Measurements from ENCODE around the gene BCCIP. TPM values are rescaled to one million over a fixed set of nuclear protein-coding genes. Genes with fewer than 3 reads are reported as not detected.

BCCIP gene
- total RNA-seq (72.5 TPM), polyA plus RNA-seq (74.3 TPM)
- long read RNA-seq, donor 1, partial matches to known transcripts = 0 of 6 reads
- long read RNA-seq, donor 1, other reads (novel, unspliced or antisense) = 0 of 6 reads
- long read RNA-seq, donor 2 = 0 reads
- long read RNA-seq, donor 3, transcript BCCIP-201 (7 exons, 1,236 nt) = minor isoform, 18 of 84 reads
- long read RNA-seq, donor 3, transcript BCCIP-202 (7 exons, 2,337 nt) = minor isoform, 9 of 84 reads
- long read RNA-seq, donor 3, transcript BCCIP-203 (8 exons, 1,433 nt) = major isoform, 31 of 84 reads
- long read RNA-seq, donor 3, partial matches to known transcripts = 25 of 84 reads
- long read RNA-seq, donor 3, other reads (novel, unspliced or antisense) = 0 of 84 reads
- long read RNA-seq, donor 4, transcript BCCIP-202 (7 exons, 2,337 nt) = major isoform, 6 of 15 reads
- long read RNA-seq, donor 4, transcript BCCIP-201 (7 exons, 1,236 nt) = minor isoform, 5 of 15 reads
- long read RNA-seq, donor 4, partial matches to known transcripts = 0 of 15 reads
- long read RNA-seq, donor 4, other reads (novel, unspliced or antisense) = 0 of 15 reads
- long read RNA-seq, donor 5, transcript BCCIP-202 (7 exons, 2,337 nt) = minor isoform, 12 of 96 reads
- long read RNA-seq, donor 5, transcript BCCIP-203 (8 exons, 1,433 nt) = major isoform, 15 of 96 reads
- long read RNA-seq, donor 5, transcript BCCIP-201 (7 exons, 1,236 nt) = minor isoform, 14 of 96 reads
- long read RNA-seq, donor 5, partial matches to known transcripts = 54 of 96 reads
- long read RNA-seq, donor 5, other reads (novel, unspliced or antisense) = 0 of 96 reads
- long read RNA-seq, donor 6, transcript BCCIP-202 (7 exons, 2,337 nt) = major isoform, 13 of 46 reads
- long read RNA-seq, donor 6, transcript BCCIP-203 (8 exons, 1,433 nt) = minor isoform, 12 of 46 reads
- long read RNA-seq, donor 6, transcript BCCIP-201 (7 exons, 1,236 nt) = major isoform, 13 of 46 reads
- long read RNA-seq, donor 6, partial matches to known transcripts = 8 of 46 reads
- long read RNA-seq, donor 6, other reads (novel, unspliced or antisense) = 0 of 46 reads
- long read RNA-seq, donor 7, transcript BCCIP-202 (7 exons, 2,337 nt) = minor isoform, 9 of 56 reads
- long read RNA-seq, donor 7, transcript BCCIP-203 (8 exons, 1,433 nt) = minor isoform, 7 of 56 reads
- long read RNA-seq, donor 7, transcript BCCIP-201 (7 exons, 1,236 nt) = major isoform, 23 of 56 reads
- long read RNA-seq, donor 7, partial matches to known transcripts = 6 of 56 reads
- long read RNA-seq, donor 7, other reads (novel, unspliced or antisense) = 11 of 56 reads
- long read RNA-seq, donor 8, transcript BCCIP-203 (8 exons, 1,433 nt) = minor isoform, 5 of 13 reads
- long read RNA-seq, donor 8, transcript BCCIP-201 (7 exons, 1,236 nt) = major isoform, 7 of 13 reads
- long read RNA-seq, donor 8, partial matches to known transcripts = 0 of 13 reads
- long read RNA-seq, donor 8, other reads (novel, unspliced or antisense) = 0 of 13 reads
- long read RNA-seq, donor 9, transcript BCCIP-201 (7 exons, 1,236 nt) = minor isoform, 7 of 40 reads
- long read RNA-seq, donor 9, transcript BCCIP-203 (8 exons, 1,433 nt) = major isoform, 16 of 40 reads
- long read RNA-seq, donor 9, transcript BCCIP-202 (7 exons, 2,337 nt) = minor isoform, 7 of 40 reads
- long read RNA-seq, donor 9, partial matches to known transcripts = 10 of 40 reads
- long read RNA-seq, donor 9, other reads (novel, unspliced or antisense) = 0 of 40 reads
- long read RNA-seq, donor 10, partial matches to known transcripts = 0 of 11 reads
- long read RNA-seq, donor 10, other reads (novel, unspliced or antisense) = 0 of 11 reads

DNA sequence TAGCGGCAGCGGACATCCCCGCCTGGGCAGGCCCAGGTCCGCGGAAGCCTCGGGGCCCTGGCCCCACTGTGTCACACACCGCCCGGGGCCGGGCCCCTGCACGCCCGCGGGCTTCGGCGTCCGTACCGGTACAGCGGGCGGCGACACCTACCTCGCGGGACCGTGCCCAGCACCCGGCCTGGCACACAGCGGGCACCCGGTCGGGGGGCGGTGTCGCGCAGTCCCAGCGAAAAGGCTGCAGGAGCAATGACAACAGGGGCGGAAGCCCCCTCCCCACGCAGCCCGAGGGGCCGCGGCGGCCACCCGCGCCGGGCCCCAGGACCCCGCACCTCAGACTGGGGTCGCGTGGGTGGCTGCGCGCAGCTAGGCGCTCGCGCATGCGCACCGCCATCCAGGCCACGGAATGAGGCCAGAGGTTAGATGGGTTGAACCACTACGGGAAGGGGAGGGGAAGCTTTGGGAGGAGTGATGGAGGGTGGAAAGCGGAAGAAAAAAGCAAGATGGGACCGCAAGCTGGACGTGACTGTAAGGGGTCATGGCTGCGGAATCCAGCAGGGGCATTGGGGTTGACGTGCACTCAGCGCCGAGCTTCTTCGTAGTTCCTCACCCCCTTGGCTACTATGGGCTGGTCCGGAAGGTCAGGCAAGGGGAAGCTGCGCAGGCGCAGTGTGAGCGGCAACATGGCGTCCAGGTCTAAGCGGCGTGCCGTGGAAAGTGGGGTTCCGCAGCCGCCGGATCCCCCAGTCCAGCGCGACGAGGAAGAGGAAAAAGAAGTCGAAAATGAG lies at the start of gene BCCIP, which contains the start of gene UROS:
Gene BCCIP (plus strand): TSS at position 669 of the 785 bp plus-strand sequence. CDS start 12 bp downstream, at position 681.
Gene UROS (minus strand): TSS at position 381 of the 785 bp plus-strand sequence. CDS start 6,759 bp downstream, outside the sequence.
- DNase-seq (ENCODE audit: low read depth in 6 of 9, low spot score in 9 of 9) = peak; percentile 82 to 96 (median 91)

GRCh38 chr10:125773687-125774543 lies 49.4 kb upstream of the BCCIP start:
- Histone ChIP-seq H3K27ac (ENCODE audit: low read depth in 1 of 2, low read length in 1 of 2) (no peak overlapping the region), H3K27me3 (ENCODE audit: control insufficient read depth in 2 of 2, insufficient read depth in 1 of 2, low read length in 1 of 2) (peaks cover 0 to 7% of the 10 kb centered on the region in 2 donors), H3K4me3 (ENCODE audit: low read length in 2 of 2) (no peak overlapping the region), H3K4me1 (ENCODE audit: control insufficient read depth in 2 of 2, insufficient read depth in 2 of 2, low read length in 2 of 2) (no peaks in the 10 kb centered on the region), H3K36me3 (ENCODE audit: control insufficient read depth in 2 of 2, insufficient read depth in 2 of 2, low read length in 1 of 2) (peaks cover 0 to 5% of the 10 kb centered on the region in 2 donors), H3K9me3 (ENCODE audit: control insufficient read depth in 2 of 2, insufficient read depth in 1 of 2, low read length in 1 of 2) (no peaks in the 10 kb centered on the region)
- WGBS = 87% methylated on average over 75 of the region's 75 CpGs
- DNase-seq (ENCODE audit: low read depth in 6 of 9, low spot score in 9 of 9) = no peak

More for the DNA sequence above, at the start of gene BCCIP, which contains the start of gene UROS:
- H3K4me1 ChIP-seq (ENCODE audit: control insufficient read depth in 2 of 2, insufficient read depth in 2 of 2, low read length in 2 of 2) = peaks cover 0 to 14% of the 10 kb centered on the region in 2 donors
- peak within 1 kb of the TSS; percentile 68 to 91 for H3K27ac ChIP-seq (ENCODE audit: low read depth in 1 of 2, low read length in 1 of 2)
- peak within 1 kb of the TSS; percentile 65 to 81 for H3K4me3 ChIP-seq (ENCODE audit: low read length in 2 of 2)
- peaks cover 3 to 17% of the 10 kb centered on the region in 2 donors for H3K36me3 ChIP-seq (ENCODE audit: control insufficient read depth in 2 of 2, insufficient read depth in 2 of 2, low read length in 1 of 2)
- H3K9me3 ChIP-seq (ENCODE audit: control insufficient read depth in 2 of 2, insufficient read depth in 1 of 2, low read length in 1 of 2) = no peaks in the 10 kb centered on the region
- WGBS = under 1% methylated on average over 74 of the region's 74 CpGs
- no peaks in the 10 kb centered on the region for H3K27me3 ChIP-seq (ENCODE audit: control insufficient read depth in 2 of 2, insufficient read depth in 1 of 2, low read length in 1 of 2)

DNA sequence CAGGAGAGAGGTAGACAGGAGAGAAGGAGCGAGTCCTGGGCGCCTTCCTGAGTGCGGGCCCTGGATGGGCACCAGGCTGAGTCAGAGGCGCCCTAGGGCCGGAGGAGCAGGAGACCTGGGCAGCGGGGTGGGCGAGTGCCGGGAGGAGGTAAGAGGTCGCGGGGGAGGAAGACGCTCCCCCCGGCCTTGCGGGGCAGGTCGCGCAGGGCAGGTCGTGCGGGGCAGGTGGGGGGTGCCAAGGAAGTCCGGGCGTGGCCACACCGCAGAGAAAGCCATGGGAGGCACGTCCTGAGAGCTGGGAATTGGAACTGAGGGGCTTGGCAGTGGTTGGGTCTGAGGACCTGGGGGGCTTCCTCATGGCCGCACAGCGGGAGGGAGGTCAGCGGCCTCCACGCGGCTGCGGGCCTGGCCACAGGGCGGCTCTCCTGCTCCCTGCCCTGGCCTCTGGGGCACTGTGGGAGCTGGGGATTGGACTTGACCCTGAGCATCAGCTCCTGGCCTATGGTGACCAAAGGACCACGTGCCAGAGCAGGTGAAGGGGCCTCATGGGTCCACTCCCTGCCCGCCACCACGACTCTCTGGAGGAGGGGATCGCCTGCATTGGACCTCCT lies 48.7 kb upstream of the BCCIP start:
- Histone ChIP-seq H3K27me3 (ENCODE audit: control insufficient read depth in 2 of 2, insufficient read depth in 1 of 2, low read length in 1 of 2) (peaks cover 0 to 7% of the 10 kb centered on the region in 2 donors), H3K4me1 (ENCODE audit: control insufficient read depth in 2 of 2, insufficient read depth in 2 of 2, low read length in 2 of 2) (no peaks in the 10 kb centered on the region), H3K4me3 (ENCODE audit: low read length in 2 of 2) (no peak overlapping the region), H3K9me3 (ENCODE audit: control insufficient read depth in 2 of 2, insufficient read depth in 1 of 2, low read length in 1 of 2) (no peaks in the 10 kb centered on the region), H3K27ac (ENCODE audit: low read depth in 1 of 2, low read length in 1 of 2) (no peak overlapping the region), H3K36me3 (ENCODE audit: control insufficient read depth in 2 of 2, insufficient read depth in 2 of 2, low read length in 1 of 2) (no peaks in the 10 kb centered on the region)
- WGBS = 94% methylated on average over 32 of the region's 32 CpGs
- DNase-seq (ENCODE audit: low read depth in 6 of 9, low spot score in 9 of 9) = no peak

DNA sequence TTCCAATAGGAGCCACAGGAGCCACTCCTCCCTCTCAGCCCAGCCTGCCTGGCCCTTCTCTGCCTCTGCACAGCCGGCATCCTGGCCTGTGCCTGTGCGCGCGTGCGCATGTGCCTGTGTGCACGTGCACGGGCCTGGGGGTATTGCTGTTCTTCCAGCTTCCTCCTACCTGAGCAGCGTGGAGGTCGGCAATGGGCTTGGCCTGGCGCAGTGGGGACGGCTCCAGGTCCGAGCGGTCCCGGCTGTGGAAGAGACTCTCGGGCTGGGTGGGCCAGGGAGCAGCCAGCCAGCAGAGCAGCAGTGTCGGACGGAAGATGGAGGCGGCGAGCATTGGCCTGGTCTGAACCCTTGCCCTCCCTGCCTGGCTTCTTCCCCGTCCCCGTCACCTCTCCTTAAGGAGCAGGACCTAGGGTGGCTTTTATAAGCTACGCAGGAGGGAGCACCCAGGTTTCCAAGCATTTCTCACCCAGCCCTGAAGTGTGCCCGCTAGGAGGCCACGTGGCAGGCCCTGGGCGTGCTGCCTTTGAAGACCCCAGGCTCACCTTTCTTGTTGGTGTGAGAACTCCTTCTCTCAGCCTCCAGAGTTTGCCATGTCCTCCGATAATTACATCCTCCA lies 47.7 kb upstream of the BCCIP start, which contains the start of gene MMP21:
Gene MMP21 (minus strand): TSS at position 331 of the 616 bp plus-strand sequence. CDS start 0 bp downstream, at position 331.
- DNase-seq (ENCODE audit: low read depth in 6 of 9, low spot score in 9 of 9) = no peak
- Histone ChIP-seq H3K9me3 (ENCODE audit: control insufficient read depth in 2 of 2, insufficient read depth in 1 of 2, low read length in 1 of 2) (no peaks in the 10 kb centered on the region), H3K36me3 (ENCODE audit: control insufficient read depth in 2 of 2, insufficient read depth in 2 of 2, low read length in 1 of 2) (no peaks in the 10 kb centered on the region), H3K27me3 (ENCODE audit: control insufficient read depth in 2 of 2, insufficient read depth in 1 of 2, low read length in 1 of 2) (peaks cover 0 to 7% of the 10 kb centered on the region in 2 donors), H3K4me1 (ENCODE audit: control insufficient read depth in 2 of 2, insufficient read depth in 2 of 2, low read length in 2 of 2) (no peaks in the 10 kb centered on the region), H3K4me3 (ENCODE audit: low read length in 2 of 2) (no peak within 1 kb of the TSS), H3K27ac (ENCODE audit: low read depth in 1 of 2, low read length in 1 of 2) (no peak within 1 kb of the TSS)
- WGBS = 97% methylated on average over 26 of the region's 26 CpGs

DNA sequence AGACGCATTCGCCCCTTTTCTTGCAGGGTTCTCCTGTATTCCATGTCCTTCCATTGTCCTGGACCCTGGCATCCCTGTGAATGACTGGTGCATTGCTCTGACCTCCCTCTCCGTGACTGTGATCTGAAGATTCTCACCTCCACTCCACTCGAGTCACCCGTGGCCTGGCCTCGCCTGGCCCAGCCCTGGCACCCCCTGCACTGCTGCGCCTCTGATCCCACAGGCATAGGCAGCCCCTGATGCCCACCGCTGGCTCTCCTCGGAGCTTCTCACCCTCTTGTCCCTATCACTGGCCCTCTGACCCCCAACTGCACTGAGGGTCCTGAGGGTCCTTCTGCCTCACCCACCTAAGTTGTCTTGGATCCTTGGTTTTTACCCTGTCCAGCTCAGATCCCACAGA lies 45.5 kb upstream of the BCCIP start:
- Histone ChIP-seq H3K36me3 (ENCODE audit: control insufficient read depth in 2 of 2, insufficient read depth in 2 of 2, low read length in 1 of 2) (no peaks in the 10 kb centered on the region), H3K4me3 (ENCODE audit: low read length in 2 of 2) (no peak overlapping the region), H3K4me1 (ENCODE audit: control insufficient read depth in 2 of 2, insufficient read depth in 2 of 2, low read length in 2 of 2) (no peaks in the 10 kb centered on the region), H3K27me3 (ENCODE audit: control insufficient read depth in 2 of 2, insufficient read depth in 1 of 2, low read length in 1 of 2) (peaks cover 0 to 7% of the 10 kb centered on the region in 2 donors), H3K27ac (ENCODE audit: low read depth in 1 of 2, low read length in 1 of 2) (no peak overlapping the region), H3K9me3 (ENCODE audit: control insufficient read depth in 2 of 2, insufficient read depth in 1 of 2, low read length in 1 of 2) (no peaks in the 10 kb centered on the region)
- 96% methylated on average over 9 of the region's 9 CpGs for WGBS
- no peak for DNase-seq (ENCODE audit: low read depth in 6 of 9, low spot score in 9 of 9)

DNA sequence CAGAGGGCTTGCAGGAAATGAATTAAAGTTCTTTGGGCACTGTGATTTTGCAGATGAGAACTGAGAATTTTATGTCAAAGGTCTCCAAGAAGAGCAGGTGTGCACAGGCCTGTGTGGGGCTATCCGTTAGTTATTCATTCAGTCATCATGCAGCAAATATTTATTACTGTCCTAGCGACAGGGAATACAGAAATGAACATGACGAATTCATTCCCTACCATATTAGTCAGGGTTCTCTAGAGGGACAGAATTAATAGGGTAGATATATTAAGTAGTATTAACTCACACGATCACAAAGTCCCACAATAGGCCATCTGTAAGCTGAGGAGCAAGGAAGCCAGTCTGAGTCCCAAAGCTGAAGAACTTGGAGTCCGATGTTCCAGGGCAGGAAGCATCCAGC lies 44.8 kb upstream of the BCCIP start:
- no peaks in the 10 kb centered on the region for H3K4me1 ChIP-seq (ENCODE audit: control insufficient read depth in 2 of 2, insufficient read depth in 2 of 2, low read length in 2 of 2)
- H3K9me3 ChIP-seq (ENCODE audit: control insufficient read depth in 2 of 2, insufficient read depth in 1 of 2, low read length in 1 of 2) = no peaks in the 10 kb centered on the region
- 74% methylated on average over 5 of the region's 5 CpGs for WGBS
- no peak overlapping the region for H3K4me3 ChIP-seq (ENCODE audit: low read length in 2 of 2)
- no peaks in the 10 kb centered on the region for H3K36me3 ChIP-seq (ENCODE audit: control insufficient read depth in 2 of 2, insufficient read depth in 2 of 2, low read length in 1 of 2)
- peaks cover 0 to 5% of the 10 kb centered on the region in 2 donors for H3K27me3 ChIP-seq (ENCODE audit: control insufficient read depth in 2 of 2, insufficient read depth in 1 of 2, low read length in 1 of 2)
- no peak for DNase-seq (ENCODE audit: low read depth in 6 of 9, low spot score in 9 of 9)
- H3K27ac ChIP-seq (ENCODE audit: low read depth in 1 of 2, low read length in 1 of 2) = no peak overlapping the region
